Adrenal gland (tissue), 5 donors: ENCODE measurements around the gene TASOR2.

Experiments used
- POLR2A ChIP-seq, 2 donors: fragments of 450-650 bp; IDR thresholded peaks; one replicate each; pipeline ENCODE4 v1.6.1; 2017; ENCODE audit warnings: antibody characterized with exemption in 2 of 2, mild to moderate bottlenecking in 2 of 2, moderate library complexity in 1 of 2
- TF ChIP-seq, protein P1 (sequence below), 6 experiments: fragments of 450-650 bp in 4 of 6; fragments of 200-600 bp in 2 of 6; sonication (generic) in 1 of 6; IDR thresholded peaks; 1 replicate in 5 of 6; 2 replicates in 1 of 6; pipeline versions ENCODE4 v1.5.1 to v1.8.0; 2016 to 2021; ENCODE audit warnings: antibody characterized with exemption in 6 of 6, mild to moderate bottlenecking in 2 of 6, moderate library complexity in 1 of 6
- donor health status: DM: no; HTN: no; CAD: no.

DNA sequence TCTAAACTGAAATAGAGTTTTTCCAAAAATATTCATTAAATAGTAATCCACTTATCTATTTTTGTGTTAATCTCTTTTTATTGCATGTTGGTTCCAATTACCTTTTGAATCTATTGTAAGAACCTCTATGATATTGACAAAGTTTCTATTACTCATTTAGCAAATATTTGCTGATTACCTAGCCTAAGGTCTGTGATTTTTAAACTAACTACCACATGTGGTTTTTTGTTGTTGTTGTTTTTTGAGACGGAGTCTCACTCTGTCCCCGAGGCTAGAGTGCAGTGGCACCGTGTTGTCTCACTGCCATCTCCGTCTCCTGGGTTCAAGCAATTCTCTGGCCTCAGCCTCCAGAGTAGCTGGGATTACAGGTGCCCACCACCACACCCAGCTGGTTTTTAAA is 16.2 kb upstream of the TASOR2 start:
- TF ChIP-seq POLR2A (IDR thresholded peaks at IDR 0.05): no peak
- TF ChIP-seq, protein P1, sequence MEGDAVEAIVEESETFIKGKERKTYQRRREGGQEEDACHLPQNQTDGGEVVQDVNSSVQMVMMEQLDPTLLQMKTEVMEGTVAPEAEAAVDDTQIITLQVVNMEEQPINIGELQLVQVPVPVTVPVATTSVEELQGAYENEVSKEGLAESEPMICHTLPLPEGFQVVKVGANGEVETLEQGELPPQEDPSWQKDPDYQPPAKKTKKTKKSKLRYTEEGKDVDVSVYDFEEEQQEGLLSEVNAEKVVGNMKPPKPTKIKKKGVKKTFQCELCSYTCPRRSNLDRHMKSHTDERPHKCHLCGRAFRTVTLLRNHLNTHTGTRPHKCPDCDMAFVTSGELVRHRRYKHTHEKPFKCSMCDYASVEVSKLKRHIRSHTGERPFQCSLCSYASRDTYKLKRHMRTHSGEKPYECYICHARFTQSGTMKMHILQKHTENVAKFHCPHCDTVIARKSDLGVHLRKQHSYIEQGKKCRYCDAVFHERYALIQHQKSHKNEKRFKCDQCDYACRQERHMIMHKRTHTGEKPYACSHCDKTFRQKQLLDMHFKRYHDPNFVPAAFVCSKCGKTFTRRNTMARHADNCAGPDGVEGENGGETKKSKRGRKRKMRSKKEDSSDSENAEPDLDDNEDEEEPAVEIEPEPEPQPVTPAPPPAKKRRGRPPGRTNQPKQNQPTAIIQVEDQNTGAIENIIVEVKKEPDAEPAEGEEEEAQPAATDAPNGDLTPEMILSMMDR (IDR thresholded peaks at IDR 0.05): no peak
